Measurements from ENCODE around the gene TMF1. TPM values are rescaled to one million over a fixed set of nuclear protein-coding genes. Genes with fewer than 3 reads are reported as not detected.

Gene TMF1
- total RNA-seq, 8 experiments from 2014 or later, result 24.8 to 50.5 (median 40.1) TPM

DNA sequence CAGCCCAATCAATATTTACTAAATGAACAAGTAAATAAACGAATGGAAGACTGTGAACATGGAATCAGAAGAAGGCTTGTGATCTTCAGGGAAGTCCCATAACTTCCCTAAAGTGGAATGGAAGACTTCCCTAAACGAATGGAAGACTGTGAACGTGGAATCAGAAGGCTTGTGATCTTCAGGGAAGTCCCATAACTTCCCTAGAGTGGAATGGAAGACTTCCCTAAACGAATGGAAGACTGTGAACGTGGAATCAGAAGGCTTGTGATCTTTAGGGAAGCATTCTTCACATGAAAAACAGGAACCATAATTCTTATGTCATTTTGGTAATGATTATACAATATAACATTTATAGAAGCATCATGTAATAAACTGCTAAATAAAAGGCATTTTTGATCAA, 77.4 kb downstream of the TMF1 start:
- in situ Hi-C loops (cut with MboI; ENCODE audit: low pct_unique_long_range_greater_than_20kb in 2 of 9, low sequenced_read_pairs in 9 of 9, unreplicated experiment in 9 of 9), result no loop called here
- WGBS, 10 experiments, result 67 to 100% (median 92%) methylated on average over 2 to 5 of the region's 5 CpGs; no CpG with 5 or more reads in 2 of the 10 experiments
- H3K27ac ChIP-seq, result no peak overlapping the region
- no peak for ATAC-seq (replicated peaks in 6 of 8)
- no peaks in the 10 kb centered on the region for H3K4me1 ChIP-seq (replicated peaks in 1 of 2)
- no peak overlapping the region for H3K4me3 ChIP-seq

DNA sequence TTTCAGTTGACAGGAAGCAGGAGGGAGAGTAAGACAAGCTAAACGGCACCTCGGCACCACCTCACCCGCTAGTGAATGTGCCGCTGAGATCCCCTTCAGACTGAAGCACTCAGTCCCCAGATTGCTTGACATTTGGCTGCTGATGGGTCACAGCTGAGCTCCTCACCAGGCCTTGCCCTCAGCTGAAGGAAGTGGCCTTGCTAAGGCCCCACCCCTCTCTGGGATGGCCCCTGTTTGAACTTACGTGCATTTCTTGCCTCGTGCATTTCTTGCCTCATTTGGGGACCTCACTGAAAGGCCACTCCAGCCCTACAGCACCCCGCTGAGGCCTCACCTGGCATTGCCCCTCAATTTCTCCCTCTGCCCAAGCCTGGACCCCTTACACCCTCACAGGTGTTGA, 78.5 kb downstream of the TMF1 start:
- 38 to 98% (median 87%) methylated on average over 2 to 7 of the region's 7 CpGs; no CpG with 5 or more reads in 3 of the 10 experiments for WGBS, 10 experiments
- no peak overlapping the region for H3K27ac ChIP-seq
- H3K4me3 ChIP-seq, result no peak overlapping the region
- no peaks in the 10 kb centered on the region for H3K4me1 ChIP-seq (replicated peaks in 1 of 2)
- peak in 3 of 8 experiments; percentile 23 to 57 (median 36) for ATAC-seq (replicated peaks in 6 of 8)
- in situ Hi-C loops (cut with MboI; ENCODE audit: low pct_unique_long_range_greater_than_20kb in 2 of 9, low sequenced_read_pairs in 9 of 9, unreplicated experiment in 9 of 9), result no loop called here

- in situ Hi-C loops (cut with MboI; ENCODE audit: low pct_unique_long_range_greater_than_20kb in 2 of 9, low sequenced_read_pairs in 9 of 9, unreplicated experiment in 9 of 9), result no loop called here
- Histone ChIP-seq H3K4me3 (no peak overlapping the region), H3K4me1 (replicated peaks in 1 of 2) (no peaks in the 10 kb centered on the region), H3K27ac (no peak overlapping the region)
- ATAC-seq (replicated peaks in 6 of 8), result peak; percentile 87 to 100 (median 100)
- WGBS, 10 experiments, result 8 to 47% (median 22%) methylated on average over 2 to 10 of the region's 11 CpGs
These were observed 79.7 kb downstream of the TMF1 start for GRCh38 chr3:68972358-68972979.

Other genes with a start within 250 kb of the TMF1 start
- 1 to 10 TPM in 5 of 8 experiments, not detected in 3; 1.4 to 3.9 (median 2.5) TPM for gene TAFA4, start 119.8 kb downstream of the TMF1 start, total RNA-seq
- 10 to 100 TPM in 4 of 8 experiments, 1 to 10 TPM in 4; 3.7 to 36.1 (median 8.2) TPM for gene EOGT, start 38.6 kb downstream of the TMF1 start, total RNA-seq
- 10 to 100 TPM; 38.8 to 88.9 (median 62.2) TPM for gene UBA3, start 28.0 kb upstream of the TMF1 start, total RNA-seq
- gene ARL6IP5, start 32.6 kb upstream of the TMF1 start, total RNA-seq, result 100 to 1,000 TPM in 2 of 8 experiments, 10 to 100 TPM in 6; 50.9 to 181 (median 77.8) TPM
- under 1 TPM; 0.08 to 0.62 (median 0.28) TPM for gene LMOD3, start 70.3 kb upstream of the TMF1 start, total RNA-seq